ENCODE measurements around the gene SLC24A4. TPM values are rescaled to one million over a fixed set of nuclear protein-coding genes. Genes with fewer than 3 reads are reported as not detected.

Gene SLC24A4
- total RNA-seq, 4 donors from 2014 or later: 0.35 to 0.49 TPM; not detected in 2

GRCh38 chr14:92277031-92277430 lies 45.9 kb upstream of the SLC24A4 start:
- H3K4me1 ChIP-seq: no peaks in the 10 kb centered on the region
- DNase-seq: no peak
- intact Hi-C loops (cut with DNase I; ENCODE audit: low total_unique reads): no loop called here
- no peaks in the 10 kb centered on the region for H3K9me3 ChIP-seq
- H3K27ac ChIP-seq: no peak overlapping the region
- H3K27me3 ChIP-seq: no peaks in the 10 kb centered on the region
- TF ChIP-seq POLR2A (IDR thresholded peaks at IDR 0.05) (no peak), CTCF (IDR thresholded peaks at IDR 0.05) (no peak)
- no peaks in the 10 kb centered on the region for H3K36me3 ChIP-seq
- no peak overlapping the region for H3K4me3 ChIP-seq

GRCh38 chr14:92280554-92281262 lies 42.3 kb upstream of the SLC24A4 start:
- Histone ChIP-seq H3K4me3 (no peak overlapping the region), H3K27ac (no peak overlapping the region), H3K4me1 (no peaks in the 10 kb centered on the region), H3K27me3 (no peaks in the 10 kb centered on the region), H3K36me3 (no peaks in the 10 kb centered on the region), H3K9me3 (no peaks in the 10 kb centered on the region)
- intact Hi-C loops (cut with DNase I; ENCODE audit: low total_unique reads): no loop called here
- TF ChIP-seq POLR2A (IDR thresholded peaks at IDR 0.05) (no peak), CTCF (IDR thresholded peaks at IDR 0.05) (no peak)
- DNase-seq: no peak

GRCh38 chr14:92282669-92283068 lies 40.3 kb upstream of the SLC24A4 start:
- no peak overlapping the region for H3K4me3 ChIP-seq
- DNase-seq: no peak
- H3K36me3 ChIP-seq: no peaks in the 10 kb centered on the region
- intact Hi-C loops (cut with DNase I; ENCODE audit: low total_unique reads): no loop called here
- no peaks in the 10 kb centered on the region for H3K9me3 ChIP-seq
- H3K27ac ChIP-seq: no peak overlapping the region
- no peak for TF ChIP-seq POLR2A (IDR thresholded peaks at IDR 0.05)
- TF ChIP-seq CTCF (IDR thresholded peaks at IDR 0.05): no peak
- H3K4me1 ChIP-seq: no peaks in the 10 kb centered on the region
- no peaks in the 10 kb centered on the region for H3K27me3 ChIP-seq

GRCh38 chr14:92285311-92285710 lies 37.7 kb upstream of the SLC24A4 start:
- H3K27me3 ChIP-seq: no peaks in the 10 kb centered on the region
- TF ChIP-seq POLR2A (IDR thresholded peaks at IDR 0.05): no peak
- TF ChIP-seq CTCF (IDR thresholded peaks at IDR 0.05): no peak
- H3K27ac ChIP-seq: no peak overlapping the region
- DNase-seq: no peak
- no peaks in the 10 kb centered on the region for H3K4me1 ChIP-seq
- no peak overlapping the region for H3K4me3 ChIP-seq
- intact Hi-C loops (cut with DNase I; ENCODE audit: low total_unique reads): no loop called here
- H3K9me3 ChIP-seq: no peaks in the 10 kb centered on the region
- no peaks in the 10 kb centered on the region for H3K36me3 ChIP-seq

- intact Hi-C loops (cut with DNase I; ENCODE audit: low total_unique reads): no loop called here
- H3K9me3 ChIP-seq: no peaks in the 10 kb centered on the region
- TF ChIP-seq POLR2A (IDR thresholded peaks at IDR 0.05) (no peak), CTCF (IDR thresholded peaks at IDR 0.05) (no peak)
- no peaks in the 10 kb centered on the region for H3K27me3 ChIP-seq
- no peak overlapping the region for H3K4me3 ChIP-seq
- DNase-seq: no peak
- H3K4me1 ChIP-seq: no peaks in the 10 kb centered on the region
- H3K36me3 ChIP-seq: no peaks in the 10 kb centered on the region
- H3K27ac ChIP-seq: no peak overlapping the region
Observed at GRCh38 chr14:92287987-92288386, 35.0 kb upstream of the SLC24A4 start.

All from uterus (tissue), 4 donors.